ENCODE data around the gene KCTD7. TPM values are rescaled to one million over a fixed set of nuclear protein-coding genes. Genes with fewer than 3 reads are reported as not detected.
"Not testable (repeated sequence)": the region's sequence is repeated elsewhere in the genome, so short reads cannot be mapped to it uniquely, and the experiment has no call there.

KCTD7 gene
- total RNA-seq, 1 donor from 2014 or later: 25.3 TPM

GRCh38 chr7:66653719-66654274 lies 25.1 kb downstream of the KCTD7 start:
- DNase-seq (ENCODE audit: low spot score): not testable (repeated sequence)

GRCh38 chr7:66654275-66655112 lies 25.8 kb downstream of the KCTD7 start:
- peak; percentile 98 for DNase-seq (ENCODE audit: low spot score)

GRCh38 chr7:66655113-66655806 lies 26.6 kb downstream of the KCTD7 start:
- peak; percentile 20 for DNase-seq (ENCODE audit: low spot score)

GRCh38 chr7:66655826-66656485 lies 27.3 kb downstream of the KCTD7 start:
- DNase-seq (ENCODE audit: low spot score): not testable (repeated sequence)

GRCh38 chr7:66657798-66658197 lies 29.1 kb downstream of the KCTD7 start:
- DNase-seq (ENCODE audit: low spot score): no peak

GRCh38 chr7:66662646-66663264 lies 34.1 kb downstream of the KCTD7 start:
- DNase-seq (ENCODE audit: low spot score): no peak

- no peak for DNase-seq (ENCODE audit: low spot score)
These were observed 36.1 kb downstream of the KCTD7 start for GRCh38 chr7:66664590-66665293.

GRCh38 chr7:66666313-66666952 lies 37.8 kb downstream of the KCTD7 start:
- no peak for DNase-seq (ENCODE audit: low spot score)

GRCh38 chr7:66667023-66667728 lies 38.5 kb downstream of the KCTD7 start:
- no peak for DNase-seq (ENCODE audit: low spot score)

GRCh38 chr7:66668112-66668511 lies 39.4 kb downstream of the KCTD7 start:
- no peak for DNase-seq (ENCODE audit: low spot score)

GRCh38 chr7:66668677-66669076 lies 40.0 kb downstream of the KCTD7 start:
- DNase-seq (ENCODE audit: low spot score): no peak

GRCh38 chr7:66669088-66669487 lies 40.4 kb downstream of the KCTD7 start:
- no peak for DNase-seq (ENCODE audit: low spot score)

GRCh38 chr7:66669496-66669895 lies 40.8 kb downstream of the KCTD7 start:
- no peak for DNase-seq (ENCODE audit: low spot score)

- DNase-seq (ENCODE audit: low spot score): no peak
These were observed 42.4 kb downstream of the KCTD7 start for GRCh38 chr7:66671034-66671433.

GRCh38 chr7:66671486-66671885 lies 42.8 kb downstream of the KCTD7 start:
- not testable (repeated sequence) for DNase-seq (ENCODE audit: low spot score)

- DNase-seq (ENCODE audit: low spot score): not testable (repeated sequence)
These were observed 43.9 kb downstream of the KCTD7 start for GRCh38 chr7:66672432-66673123.

- not testable (repeated sequence) for DNase-seq (ENCODE audit: low spot score)
These were observed 44.5 kb downstream of the KCTD7 start for GRCh38 chr7:66673124-66673640.

- no peak for DNase-seq (ENCODE audit: low spot score)
These were observed 51.1 kb downstream of the KCTD7 start for GRCh38 chr7:66679633-66680244.
